ENCODE results near the gene ETV1. TPM values are rescaled to one million over a fixed set of nuclear protein-coding genes. Genes with fewer than 3 reads are reported as not detected.

ETV1 gene
- total and polyA plus RNA-seq, 7 experiments from 2014 or later = 0.39 TPM; not detected in 6

DNA sequence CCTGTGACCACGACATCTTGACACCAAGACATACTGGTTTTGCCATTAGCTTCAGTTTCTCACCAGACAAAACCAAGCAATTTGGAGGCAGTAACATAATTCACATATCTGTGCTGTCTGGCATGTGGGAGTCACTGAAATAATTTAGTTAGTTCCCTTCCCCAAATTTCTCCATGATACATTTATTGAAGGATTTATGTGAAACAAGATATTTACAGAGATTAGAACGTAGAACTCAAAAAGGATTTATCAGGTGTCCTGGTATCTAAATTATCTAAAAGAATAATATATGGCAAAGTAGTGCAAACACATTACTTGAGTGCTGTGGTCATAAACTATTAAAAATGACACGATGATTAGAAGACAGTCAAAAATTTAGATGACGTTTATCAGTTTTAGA, 98.7 kb downstream of the ETV1 start:
- no peak overlapping the region for H3K27ac ChIP-seq (ENCODE audit: low read depth, low read length)
- H3K27me3 Mint-ChIP-seq = no peaks in the 10 kb centered on the region
- ChIA-PET CTCF (no interaction called here), POLR2A (no interaction called here)
- H3K36me3 ChIP-seq (ENCODE audit: control insufficient read depth in 2 of 3, insufficient read depth in 3 of 3, low read length in 3 of 3) = no peaks in the 10 kb centered on the region
- H3K9me3 ChIP-seq (ENCODE audit: control insufficient read depth in 2 of 3, low read length in 3 of 3) = no peaks in the 10 kb centered on the region
- ATAC-seq = no peak
- no peaks in the 10 kb centered on the region for H3K4me1 ChIP-seq (ENCODE audit: control insufficient read depth in 2 of 2, insufficient read depth in 2 of 2, low read length in 2 of 2)
- no peak for DNase-seq
- H3K4me1 Mint-ChIP-seq = no peaks in the 10 kb centered on the region
- peaks cover 0 to 3% (median 0%) of the 10 kb centered on the region in 11 donors for H3K9me3 Mint-ChIP-seq
- no peak overlapping the region for H3K4me3 ChIP-seq (ENCODE audit: low read length)
- intact Hi-C loops (cut with micrococcal nuclease) = no loop called here
- H3K27ac Mint-ChIP-seq = no peak overlapping the region
- no peaks in the 10 kb centered on the region for H3K27me3 ChIP-seq (ENCODE audit: control insufficient read depth in 2 of 2, insufficient read depth in 2 of 2, low read length in 2 of 2)
- H3K36me3 Mint-ChIP-seq = no peaks in the 10 kb centered on the region
- no peak overlapping the region for H3K4me3 Mint-ChIP-seq

DNA sequence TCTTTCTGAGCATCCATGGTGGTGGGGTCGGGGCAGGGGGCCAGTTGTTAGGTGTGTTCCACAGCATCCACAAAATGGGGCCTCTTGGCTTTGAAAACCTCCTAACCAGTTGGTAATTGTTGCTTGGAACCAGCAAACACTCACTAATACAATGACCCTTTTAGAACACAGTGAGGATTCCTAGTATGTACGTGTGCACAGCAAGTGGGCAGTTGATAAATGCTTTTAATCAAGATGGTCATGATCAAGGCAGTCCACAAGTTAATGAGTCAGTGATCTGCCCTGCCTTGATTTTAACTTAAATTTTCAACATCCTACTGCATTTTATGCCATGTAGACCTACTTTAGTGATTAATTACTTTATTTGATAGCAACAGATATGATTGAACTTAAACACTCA, 103.1 kb downstream of the ETV1 start:
- CTCF ChIA-PET = no interaction called here
- Histone ChIP-seq H3K27me3 (ENCODE audit: control insufficient read depth in 2 of 2, insufficient read depth in 2 of 2, low read length in 2 of 2) (no peaks in the 10 kb centered on the region), H3K27ac (ENCODE audit: low read depth, low read length) (no peak overlapping the region), H3K4me1 (ENCODE audit: control insufficient read depth in 2 of 2, insufficient read depth in 2 of 2, low read length in 2 of 2) (no peaks in the 10 kb centered on the region), H3K9me3 (ENCODE audit: control insufficient read depth in 2 of 3, low read length in 3 of 3) (no peaks in the 10 kb centered on the region), H3K36me3 (ENCODE audit: control insufficient read depth in 2 of 3, insufficient read depth in 3 of 3, low read length in 3 of 3) (no peaks in the 10 kb centered on the region), H3K4me3 (ENCODE audit: low read length) (no peak overlapping the region)
- Mint-ChIP-seq H3K27ac (no peak overlapping the region), H3K4me1 (no peaks in the 10 kb centered on the region), H3K9me3 (peaks cover 0 to 6% (median 0%) of the 10 kb centered on the region in 11 donors), H3K27me3 (no peaks in the 10 kb centered on the region), H3K36me3 (no peaks in the 10 kb centered on the region), H3K4me3 (no peak overlapping the region)
- DNase-seq (no peak), ATAC-seq (no peak)
- POLR2A ChIA-PET = no interaction called here
- intact Hi-C loops (cut with micrococcal nuclease) = no loop called here

DNA sequence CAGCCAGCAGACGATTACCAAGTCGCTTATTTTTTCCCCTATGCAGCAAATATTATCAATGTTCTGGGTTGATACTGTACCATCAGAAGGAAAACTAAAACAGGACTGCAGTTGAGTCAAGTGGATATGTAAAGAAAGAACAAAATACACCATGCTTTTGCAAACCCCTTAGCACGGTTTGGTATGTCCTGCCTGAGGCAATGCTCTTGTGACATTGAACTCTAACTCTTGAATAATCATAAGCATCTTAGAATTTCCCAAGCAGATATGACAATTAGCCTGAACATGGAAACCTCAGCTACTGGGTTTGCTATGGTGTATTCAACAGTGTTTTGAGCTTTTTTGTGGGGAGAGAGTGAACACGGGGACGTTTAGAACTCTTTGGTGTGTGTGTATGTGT, 107.4 kb downstream of the ETV1 start:
- intact Hi-C loops (cut with micrococcal nuclease) = no loop called here
- Mint-ChIP-seq H3K27ac (no peak overlapping the region), H3K4me3 (no peak overlapping the region), H3K36me3 (no peaks in the 10 kb centered on the region), H3K4me1 (no peaks in the 10 kb centered on the region), H3K27me3 (no peaks in the 10 kb centered on the region), H3K9me3 (peaks cover 0 to 12% (median 2%) of the 10 kb centered on the region in 11 donors)
- H3K27me3 ChIP-seq (ENCODE audit: control insufficient read depth in 2 of 2, insufficient read depth in 2 of 2, low read length in 2 of 2) = no peaks in the 10 kb centered on the region
- no peaks in the 10 kb centered on the region for H3K9me3 ChIP-seq (ENCODE audit: control insufficient read depth in 2 of 3, low read length in 3 of 3)
- no peak for ATAC-seq
- CTCF ChIA-PET = no interaction called here
- no peak overlapping the region for H3K27ac ChIP-seq (ENCODE audit: low read depth, low read length)
- POLR2A ChIA-PET = no interaction called here
- no peaks in the 10 kb centered on the region for H3K36me3 ChIP-seq (ENCODE audit: control insufficient read depth in 2 of 3, insufficient read depth in 3 of 3, low read length in 3 of 3)
- H3K4me1 ChIP-seq (ENCODE audit: control insufficient read depth in 2 of 2, insufficient read depth in 2 of 2, low read length in 2 of 2) = no peaks in the 10 kb centered on the region
- no peak for DNase-seq
- H3K4me3 ChIP-seq (ENCODE audit: low read length) = no peak overlapping the region

DNA sequence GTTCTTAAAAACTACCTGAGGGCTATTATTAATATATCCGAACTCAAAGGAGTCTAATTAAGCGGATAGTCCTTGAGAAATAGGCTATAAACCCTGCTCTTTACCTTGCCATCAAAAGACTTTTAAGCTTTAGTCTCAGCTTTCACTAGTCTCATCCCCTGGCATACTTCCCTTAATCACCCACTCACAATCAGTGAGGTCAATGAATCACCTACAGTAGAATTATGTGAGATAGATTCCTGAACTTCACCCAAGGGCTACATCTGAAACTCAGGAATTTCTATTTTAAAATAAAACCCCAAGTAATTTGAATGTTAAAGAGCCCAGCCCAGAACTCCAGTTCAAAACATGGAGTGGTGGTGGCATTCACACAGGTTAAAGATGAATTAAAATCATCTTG, 108.7 kb downstream of the ETV1 start:
- Histone ChIP-seq H3K36me3 (ENCODE audit: control insufficient read depth in 2 of 3, insufficient read depth in 3 of 3, low read length in 3 of 3) (no peaks in the 10 kb centered on the region), H3K27me3 (ENCODE audit: control insufficient read depth in 2 of 2, insufficient read depth in 2 of 2, low read length in 2 of 2) (no peaks in the 10 kb centered on the region), H3K27ac (ENCODE audit: low read depth, low read length) (no peak overlapping the region), H3K9me3 (ENCODE audit: control insufficient read depth in 2 of 3, low read length in 3 of 3) (no peaks in the 10 kb centered on the region), H3K4me3 (ENCODE audit: low read length) (no peak overlapping the region), H3K4me1 (ENCODE audit: control insufficient read depth in 2 of 2, insufficient read depth in 2 of 2, low read length in 2 of 2) (no peaks in the 10 kb centered on the region)
- no peak for DNase-seq
- Mint-ChIP-seq H3K36me3 (no peaks in the 10 kb centered on the region), H3K9me3 (peaks cover 0 to 12% (median 2%) of the 10 kb centered on the region in 11 donors), H3K27ac (no peak overlapping the region), H3K4me1 (no peaks in the 10 kb centered on the region), H3K4me3 (no peak overlapping the region), H3K27me3 (no peaks in the 10 kb centered on the region)
- intact Hi-C loops (cut with micrococcal nuclease) = no loop called here
- ChIA-PET POLR2A (no interaction called here), CTCF (no interaction called here)
- no peak for ATAC-seq

DNA sequence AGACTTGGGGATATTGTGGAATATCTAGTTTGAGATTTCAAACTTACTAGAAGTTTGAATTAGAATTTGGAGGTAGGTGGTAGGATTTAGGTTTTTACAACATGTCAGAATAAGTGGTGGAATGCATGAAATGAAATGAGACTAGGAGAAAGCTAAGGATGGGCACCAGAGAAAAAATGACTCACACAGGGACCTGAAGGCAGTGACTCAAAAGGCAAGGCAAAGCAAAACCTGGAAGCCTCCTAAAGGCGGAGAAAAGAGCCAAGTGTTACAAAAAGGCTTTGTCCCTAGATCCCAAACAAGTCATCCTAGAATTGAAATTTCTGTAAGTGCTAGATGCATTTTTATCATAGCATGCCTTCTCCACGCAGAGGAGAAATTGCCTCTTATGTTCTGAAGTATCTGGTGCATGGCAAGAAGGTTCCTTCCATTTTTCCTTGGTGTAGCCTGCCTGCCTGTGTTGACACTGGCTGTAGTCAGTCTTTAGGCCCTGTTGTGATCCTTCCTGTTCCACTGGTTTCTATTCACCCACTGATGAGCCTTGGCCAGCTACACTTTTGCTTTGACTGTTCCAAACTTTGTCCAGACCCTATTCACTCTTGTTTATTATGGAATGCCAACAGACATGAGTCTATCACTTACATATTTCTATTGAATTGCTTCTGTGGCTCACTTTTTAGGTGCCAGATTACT, 109.3 kb downstream of the ETV1 start:
- Histone ChIP-seq H3K36me3 (ENCODE audit: control insufficient read depth in 2 of 3, insufficient read depth in 3 of 3, low read length in 3 of 3) (no peaks in the 10 kb centered on the region), H3K9me3 (ENCODE audit: control insufficient read depth in 2 of 3, low read length in 3 of 3) (no peaks in the 10 kb centered on the region), H3K4me3 (ENCODE audit: low read length) (no peak overlapping the region), H3K4me1 (ENCODE audit: control insufficient read depth in 2 of 2, insufficient read depth in 2 of 2, low read length in 2 of 2) (no peaks in the 10 kb centered on the region), H3K27ac (ENCODE audit: low read depth, low read length) (no peak overlapping the region), H3K27me3 (ENCODE audit: control insufficient read depth in 2 of 2, insufficient read depth in 2 of 2, low read length in 2 of 2) (no peaks in the 10 kb centered on the region)
- no peaks in the 10 kb centered on the region for H3K27me3 Mint-ChIP-seq
- no peak overlapping the region for H3K27ac Mint-ChIP-seq
- no peak overlapping the region for H3K4me3 Mint-ChIP-seq
- H3K9me3 Mint-ChIP-seq = peaks cover 0 to 15% (median 2%) of the 10 kb centered on the region in 11 donors
- no peaks in the 10 kb centered on the region for H3K36me3 Mint-ChIP-seq
- POLR2A ChIA-PET = no interaction called here
- H3K4me1 Mint-ChIP-seq = no peaks in the 10 kb centered on the region
- DNase-seq = no peak
- intact Hi-C loops (cut with micrococcal nuclease) = no loop called here
- no peak for ATAC-seq
- CTCF ChIA-PET = no interaction called here

DNA sequence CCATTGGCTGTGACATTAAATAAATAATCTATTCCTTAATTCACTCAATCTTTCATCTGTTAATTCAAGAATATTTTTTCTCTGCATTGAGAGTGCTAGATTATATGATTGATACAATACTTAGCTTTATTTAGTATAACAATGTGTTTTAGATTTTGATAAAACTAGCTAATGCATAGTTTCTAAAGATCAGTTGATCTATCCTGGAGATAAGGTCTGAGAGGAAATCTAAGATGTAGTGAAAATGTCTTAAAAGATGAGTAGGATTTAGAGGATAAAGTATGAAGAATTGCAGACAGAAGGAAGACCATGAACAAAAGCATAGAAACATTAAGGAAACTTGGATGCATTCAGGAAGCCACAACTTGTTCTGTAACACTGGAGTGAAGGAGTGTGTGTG, 110.3 kb downstream of the ETV1 start:
- H3K4me1 Mint-ChIP-seq = no peaks in the 10 kb centered on the region
- ATAC-seq (no peak), DNase-seq (no peak)
- no peaks in the 10 kb centered on the region for H3K27me3 Mint-ChIP-seq
- intact Hi-C loops (cut with micrococcal nuclease) = no loop called here
- H3K4me3 Mint-ChIP-seq = no peak overlapping the region
- no peaks in the 10 kb centered on the region for H3K27me3 ChIP-seq (ENCODE audit: control insufficient read depth in 2 of 2, insufficient read depth in 2 of 2, low read length in 2 of 2)
- no peaks in the 10 kb centered on the region for H3K36me3 ChIP-seq (ENCODE audit: control insufficient read depth in 2 of 3, insufficient read depth in 3 of 3, low read length in 3 of 3)
- no peak overlapping the region for H3K27ac Mint-ChIP-seq
- peaks cover 0 to 16% (median 5%) of the 10 kb centered on the region in 11 donors for H3K9me3 Mint-ChIP-seq
- H3K4me1 ChIP-seq (ENCODE audit: control insufficient read depth in 2 of 2, insufficient read depth in 2 of 2, low read length in 2 of 2) = no peaks in the 10 kb centered on the region
- H3K9me3 ChIP-seq (ENCODE audit: control insufficient read depth in 2 of 3, low read length in 3 of 3) = no peaks in the 10 kb centered on the region
- no peak overlapping the region for H3K27ac ChIP-seq (ENCODE audit: low read depth, low read length)
- CTCF ChIA-PET = no interaction called here
- H3K36me3 Mint-ChIP-seq = no peaks in the 10 kb centered on the region
- POLR2A ChIA-PET = no interaction called here
- no peak overlapping the region for H3K4me3 ChIP-seq (ENCODE audit: low read length)

DNA sequence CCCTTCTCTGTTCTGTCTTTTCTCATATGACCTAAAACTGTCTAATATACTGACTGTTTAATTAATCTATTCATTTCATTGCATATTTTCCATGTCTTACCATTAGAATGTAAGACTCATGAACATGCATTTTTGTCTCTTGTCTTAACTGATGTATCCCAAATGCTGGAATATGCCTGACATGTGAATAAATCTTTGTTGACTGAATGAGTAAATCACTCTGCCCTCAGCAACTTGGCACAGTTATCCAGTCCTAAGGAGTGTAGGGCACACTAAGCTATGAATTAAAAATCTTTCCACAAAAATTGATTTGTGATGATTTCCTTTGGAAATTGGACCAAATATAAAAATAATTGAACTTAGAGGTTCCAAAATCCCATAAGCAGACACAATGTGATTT, 111.3 kb downstream of the ETV1 start:
- DNase-seq (no peak), ATAC-seq (no peak)
- Histone ChIP-seq H3K9me3 (ENCODE audit: control insufficient read depth in 2 of 3, low read length in 3 of 3) (no peaks in the 10 kb centered on the region), H3K4me1 (ENCODE audit: control insufficient read depth in 2 of 2, insufficient read depth in 2 of 2, low read length in 2 of 2) (no peaks in the 10 kb centered on the region), H3K4me3 (ENCODE audit: low read length) (no peak overlapping the region), H3K27ac (ENCODE audit: low read depth, low read length) (no peak overlapping the region), H3K27me3 (ENCODE audit: control insufficient read depth in 2 of 2, insufficient read depth in 2 of 2, low read length in 2 of 2) (no peaks in the 10 kb centered on the region), H3K36me3 (ENCODE audit: control insufficient read depth in 2 of 3, insufficient read depth in 3 of 3, low read length in 3 of 3) (no peaks in the 10 kb centered on the region)
- no peak overlapping the region for H3K4me3 Mint-ChIP-seq
- ChIA-PET POLR2A (no interaction called here), CTCF (no interaction called here)
- no peaks in the 10 kb centered on the region for H3K4me1 Mint-ChIP-seq
- intact Hi-C loops (cut with micrococcal nuclease) = no loop called here
- no peak overlapping the region for H3K27ac Mint-ChIP-seq
- peaks cover 0 to 17% (median 3%) of the 10 kb centered on the region in 11 donors for H3K9me3 Mint-ChIP-seq
- H3K36me3 Mint-ChIP-seq = no peaks in the 10 kb centered on the region
- H3K27me3 Mint-ChIP-seq = no peaks in the 10 kb centered on the region

All from naive thymus-derived CD4-positive, alpha-beta T cell (primary cell).